BJ (cell line): ENCODE measurements around the gene C12orf42. TPM values are rescaled to one million over a fixed set of nuclear protein-coding genes. Genes with fewer than 3 reads are reported as not detected.

Experiments
- CTCF ChIA-PET: fragments of 350-600 bp; formaldehyde crosslinking; extraction: SDS; loops from one replicate; lab custom pipeline; 2021; ENCODE audit warnings: antibody characterized with exemption, inconsistent platforms; lab: Yijun Ruan, JAX
- POLR2A ChIA-PET: fragments of 300-600 bp; sonication (Branson Sonifier 250); formaldehyde crosslinking; extraction: SDS; loops from one replicate; lab custom pipeline; 2021; ENCODE audit warnings: antibody characterized with exemption; lab: Charles Lee
- DNase-seq: peaks from one replicate; pipeline ENCODE4 v3.0.0-alpha.2; 2011; ENCODE audit warnings: low read depth
- H3K27me3 ChIP-seq: 2 replicates; pipeline ENCODE4 v1.6.0; 2011; ENCODE audit warnings: low read length; ENCODE audit not compliant: control insufficient read depth, insufficient read depth
- H3K36me3 ChIP-seq: 2 replicates; pipeline ENCODE4 v1.5.1; 2011; ENCODE audit warnings: low read length; ENCODE audit not compliant: control insufficient read depth, insufficient read depth
- H3K4me3 ChIP-seq: 2 replicates; pipeline ENCODE4 v1.5.1; 2011; ENCODE audit warnings: low read depth, mild to moderate bottlenecking, control low read depth, low read length
- CTCF ChIP-seq: IDR thresholded peaks from 2 replicates; pipeline ENCODE4 v1.5.1; 2011; ENCODE audit warnings: low read depth, mild to moderate bottlenecking, control low read depth, inconsistent platforms, low read length, moderate library complexity; ENCODE audit not compliant: insufficient read depth
- polyA plus RNA-seq: library from polyadenylated mRNA; depleted of rRNA; stranded (reverse); fragments of >200 nt; gene quantifications from 2 replicates; pipeline ENCODE4 v1.2.3, GENCODE V29; 2011

C12orf42 gene
- polyA plus RNA-seq, 1 experiment: not detected

GRCh38 chr12:103475073-103475472, 20.7 kb downstream of the C12orf42 start:
- no peak for TF ChIP-seq CTCF
- ChIA-PET POLR2A (no interaction called here), CTCF (no interaction called here)
- Histone ChIP-seq H3K27me3 (no peaks in the 10 kb centered on the region), H3K36me3 (no peaks in the 10 kb centered on the region), H3K4me3 (no peak overlapping the region)
- DNase-seq: no peak

DNA sequence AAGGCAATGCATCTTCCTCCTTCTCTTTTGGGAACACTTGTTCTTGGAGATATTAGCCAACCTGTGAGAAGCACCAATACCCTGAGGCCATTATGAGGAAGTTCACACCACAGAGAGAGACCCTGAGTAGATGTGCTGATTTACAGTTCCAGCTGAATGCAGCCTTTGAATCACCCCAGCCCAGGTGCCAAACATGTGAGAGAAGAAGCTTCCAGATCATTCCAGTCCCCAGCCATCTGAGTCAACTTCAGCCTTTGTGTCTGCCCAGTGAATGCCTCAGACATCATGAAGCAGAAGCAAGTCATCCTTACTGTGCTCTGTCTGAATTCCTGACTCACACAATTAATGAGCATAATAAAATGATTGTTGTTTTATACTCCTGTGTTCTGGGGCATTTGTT, 25.1 kb downstream of the C12orf42 start:
- no peak for TF ChIP-seq CTCF
- POLR2A ChIA-PET: no interaction called here
- no peak for DNase-seq

DNA sequence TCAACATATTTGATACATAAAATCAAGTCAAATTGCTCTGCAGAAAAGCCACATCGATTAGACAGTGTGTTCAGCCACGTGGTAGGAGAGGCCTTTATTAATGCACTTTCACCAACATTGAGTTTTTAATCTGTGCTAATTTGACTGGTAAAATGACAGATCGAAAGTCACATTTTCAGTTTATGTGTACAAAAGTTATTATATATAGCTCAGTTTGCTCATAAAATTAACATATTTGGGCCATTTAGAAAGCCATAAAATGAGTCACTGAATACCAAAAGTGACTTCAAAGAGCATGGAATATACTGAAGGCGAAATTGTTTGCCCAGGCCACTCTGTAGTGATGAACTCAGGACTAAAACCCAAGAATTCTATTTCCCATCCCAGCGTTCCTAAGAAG, 26.0 kb downstream of the C12orf42 start:
- CTCF ChIA-PET: interaction anchor here (0.7 kb wide), 1 partner anchor 59 kb away, joined by 3 read pairs; no protein-coding TSS in a partner anchor
- Histone ChIP-seq H3K36me3 (no peaks in the 10 kb centered on the region), H3K4me3 (no peak overlapping the region), H3K27me3 (no peaks in the 10 kb centered on the region)
- TF ChIP-seq CTCF: no peak
- POLR2A ChIA-PET: no interaction called here
- DNase-seq: no peak

More for the DNA sequence above, 25.1 kb downstream of the C12orf42 start:
- H3K36me3 ChIP-seq: no peaks in the 10 kb centered on the region
- CTCF ChIA-PET: no interaction called here
- H3K4me3 ChIP-seq: no peak overlapping the region
- H3K27me3 ChIP-seq: no peaks in the 10 kb centered on the region

- CTCF ChIA-PET: no interaction called here
- Histone ChIP-seq H3K36me3 (no peaks in the 10 kb centered on the region), H3K27me3 (no peaks in the 10 kb centered on the region), H3K4me3 (no peak overlapping the region)
- POLR2A ChIA-PET: no interaction called here
- TF ChIP-seq CTCF: no peak
- DNase-seq: no peak
Observed at GRCh38 chr12:103468837-103469236, 26.9 kb downstream of the C12orf42 start.

DNA sequence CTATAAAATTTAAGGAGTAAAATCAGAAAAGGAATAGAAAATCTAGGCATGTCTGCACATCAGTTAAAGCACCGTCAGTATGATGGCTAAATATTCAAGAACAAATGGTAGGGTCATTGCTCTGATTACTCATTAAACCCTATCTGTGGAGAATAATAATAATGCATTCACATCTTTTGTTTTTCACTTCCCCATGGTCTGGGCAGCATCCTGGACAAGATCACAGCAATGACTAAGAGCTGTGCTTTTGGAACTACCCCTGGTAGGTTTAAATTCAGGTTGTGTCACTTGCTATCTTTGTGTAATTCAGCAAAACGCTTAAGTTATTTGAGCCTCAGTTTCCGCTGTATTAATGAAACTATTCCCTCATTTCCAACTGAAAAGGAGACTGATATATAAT, 33.1 kb downstream of the C12orf42 start:
- no peak for TF ChIP-seq CTCF
- no peaks in the 10 kb centered on the region for H3K36me3 ChIP-seq
- ChIA-PET POLR2A (no interaction called here), CTCF (interaction anchor here (1.0 kb wide), 1 partner anchor 9 kb away, joined by 4 read pairs; no protein-coding TSS in a partner anchor)
- no peaks in the 10 kb centered on the region for H3K27me3 ChIP-seq
- DNase-seq: no peak
- no peak overlapping the region for H3K4me3 ChIP-seq
